D721Med (cell line): ENCODE results near the gene FRMD1.

ENCODE experiments used
- DNase-seq: peaks from one replicate; pipeline ENCODE4 v3.0.0; 2011; ENCODE audit warnings: low spot score; ENCODE audit not compliant: insufficient read length
- FAIRE-seq: peaks from 2 replicates; lab custom pipeline; 2011; peaks lifted over from hg19 to GRCh38; lab: Jason Lieb, UNC
- CTCF ChIP-seq: IDR thresholded peaks from 2 replicates; pipeline ENCODE4 v1.5.1; 2012; ENCODE audit warnings: mild to moderate bottlenecking, control low read depth; ENCODE audit not compliant: insufficient read depth; ENCODE audit errors: missing control alignments

The FRMD1 gene

DNA sequence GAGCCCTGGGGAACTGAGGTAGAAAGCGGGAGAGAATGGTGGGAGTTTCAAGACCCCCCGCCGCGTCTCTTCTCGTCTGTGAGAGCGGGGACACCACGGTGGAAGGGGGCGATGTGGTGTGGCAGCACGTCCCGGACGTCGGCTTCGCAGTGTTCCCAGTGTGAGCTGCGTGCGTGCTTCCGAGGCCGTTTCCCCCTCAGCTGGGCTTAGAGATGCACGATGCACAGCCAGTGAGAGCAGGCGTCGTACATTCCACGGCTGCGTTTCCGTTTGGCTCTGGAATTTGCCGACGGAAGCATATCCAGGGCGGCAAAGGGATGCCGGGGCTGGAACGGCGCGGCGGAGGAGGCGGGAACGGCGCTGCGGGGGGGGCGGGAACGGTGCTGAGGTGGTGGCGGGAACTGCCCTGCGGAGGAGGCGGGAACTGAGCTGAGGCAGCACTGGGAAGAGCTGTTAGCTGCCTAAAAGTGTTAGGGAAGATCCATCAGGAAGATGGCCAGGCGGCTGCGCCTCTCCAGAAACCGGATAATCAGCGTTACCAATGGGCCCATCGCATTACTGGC is 43.8 kb downstream of the FRMD1 start:
- no peak for TF ChIP-seq CTCF
- DNase-seq (peak; percentile 32), FAIRE-seq (no peak)

DNA sequence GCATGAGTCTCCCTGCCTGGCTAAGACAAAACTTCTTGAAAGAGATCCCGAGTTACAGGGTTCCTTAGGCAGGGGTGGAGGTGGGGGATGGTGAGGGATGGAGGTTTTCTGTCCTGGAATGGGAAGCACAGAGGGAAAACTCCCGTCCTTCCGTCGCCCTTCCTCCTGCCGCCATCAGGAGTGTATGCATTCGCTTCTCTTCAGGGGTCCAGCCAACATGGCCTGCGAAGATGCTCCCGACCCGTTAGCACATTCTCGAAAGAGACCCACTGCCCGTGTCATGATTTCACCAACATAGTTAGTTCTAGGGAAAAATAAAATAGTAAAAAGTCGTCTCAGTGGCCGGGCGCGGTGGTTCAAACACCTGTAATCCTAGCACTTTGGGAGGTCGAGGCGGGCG is 44.5 kb downstream of the FRMD1 start:
- DNase-seq (no peak), FAIRE-seq (no peak)
- TF ChIP-seq CTCF = no peak

GRCh38 chr6:168033791-168034190 is 45.2 kb downstream of the FRMD1 start:
- DNase-seq (no peak), FAIRE-seq (no peak)
- no peak for TF ChIP-seq CTCF

GRCh38 chr6:168032005-168032760 is 46.8 kb downstream of the FRMD1 start:
- DNase-seq (no peak), FAIRE-seq (no peak)
- TF ChIP-seq CTCF = no peak

DNA sequence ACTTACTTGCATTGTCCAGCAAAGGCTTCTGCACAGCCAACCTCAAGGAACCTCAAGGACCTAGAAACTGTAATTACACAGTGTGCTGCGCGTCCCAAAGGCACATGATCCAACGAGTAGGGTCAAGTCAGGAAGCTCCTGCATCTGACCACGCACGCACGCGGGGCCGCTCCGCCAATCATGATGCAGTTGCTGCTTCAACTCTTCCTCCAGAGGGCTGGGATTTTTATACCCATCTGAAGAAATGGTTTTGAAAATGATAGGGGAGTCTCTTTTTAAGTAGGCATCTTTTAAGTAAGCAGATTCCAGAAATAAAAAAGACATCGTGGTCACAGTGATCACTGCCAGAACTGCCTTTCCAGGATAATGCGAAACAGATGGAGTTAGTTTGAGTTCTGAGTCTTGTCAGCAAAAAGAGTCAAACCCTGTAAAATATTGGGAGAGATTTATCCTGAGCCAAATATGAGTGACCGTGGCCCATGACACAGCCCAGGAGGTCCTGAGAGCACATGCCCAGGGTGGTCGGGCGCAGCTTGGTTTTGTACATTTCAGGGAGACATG is 47.5 kb downstream of the FRMD1 start:
- no peak for DNase-seq
- no peak for FAIRE-seq
- TF ChIP-seq CTCF = no peak

- TF ChIP-seq CTCF = no peak
- no peak for DNase-seq
- no peak for FAIRE-seq
Measured at GRCh38 chr6:168030908-168031307, 48.1 kb downstream of the FRMD1 start.

GRCh38 chr6:168030218-168030746 is 48.7 kb downstream of the FRMD1 start:
- DNase-seq = no peak
- FAIRE-seq = no peak
- TF ChIP-seq CTCF = no peak
